Fibroblast of lung (primary cell): ENCODE data around the gene LRMDA. TPM values are rescaled to one million over a fixed set of nuclear protein-coding genes. Genes with fewer than 3 reads are reported as not detected.

ENCODE experiments used
- DNase-seq, 2 donors: peaks; one replicate each; pipeline versions ENCODE4 v3.0.0 to v3.0.0-alpha.2; 2010; ENCODE audit warnings: low read depth in 2 of 2
- H2AFZ ChIP-seq: 2 replicates; pipeline ENCODE4 v1.5.1; 2012; ENCODE audit warnings: low read length, control low read depth, inconsistent platforms
- H3K27ac ChIP-seq: 2 replicates; pipeline ENCODE4 v1.5.1; 2011; ENCODE audit warnings: low read length, control low read depth; ENCODE audit not compliant: insufficient read depth
- H3K27me3 ChIP-seq: 2 replicates; pipeline ENCODE4 v1.5.1; 2011; ENCODE audit warnings: mild to moderate bottlenecking, low read length; ENCODE audit not compliant: control insufficient read depth, insufficient read depth
- H3K36me3 ChIP-seq: 2 replicates; pipeline ENCODE4 v1.5.1; 2011; ENCODE audit warnings: low read length; ENCODE audit not compliant: control insufficient read depth, insufficient read depth
- H3K4me1 ChIP-seq: 2 replicates; pipeline ENCODE4 v1.5.1; 2011; ENCODE audit warnings: low read length; ENCODE audit not compliant: control insufficient read depth, insufficient read depth; ENCODE audit errors: extremely low read depth
- H3K4me2 ChIP-seq: 2 replicates; pipeline ENCODE4 v1.5.1; 2011; ENCODE audit warnings: low read length, control low read depth; ENCODE audit not compliant: insufficient read depth; ENCODE audit errors: extremely low read depth
- H3K4me3 ChIP-seq, 4 experiments: fragments of 200-600 bp in 1 of 4; sonication (generic) in 1 of 4; replicated peaks in 1 of 4; 2 replicates each; pipeline ENCODE4 v1.5.1; 2011 to 2016; ENCODE audit warnings: low read length in 4 of 4, low read depth in 3 of 4, mild to moderate bottlenecking in 3 of 4, control low read depth in 2 of 4, inconsistent platforms in 1 of 4, mixed read lengths in 1 of 4; ENCODE audit not compliant: insufficient read depth in 1 of 4; ENCODE audit errors: control extremely low read depth in 1 of 4
- H3K79me2 ChIP-seq: 2 replicates; pipeline ENCODE4 v1.5.1; 2012; ENCODE audit warnings: mild to moderate bottlenecking, low read length, inconsistent platforms; ENCODE audit not compliant: control insufficient read depth, insufficient read depth
- H3K9ac ChIP-seq: 2 replicates; pipeline ENCODE4 v1.5.1; 2011; ENCODE audit warnings: mild to moderate bottlenecking, low read length, control low read depth; ENCODE audit not compliant: insufficient read depth
- H3K9me3 ChIP-seq: 2 replicates; pipeline ENCODE4 v1.5.1; 2012; ENCODE audit warnings: low read depth, low read length; ENCODE audit not compliant: control insufficient read depth, insufficient read depth
- H4K20me1 ChIP-seq: 2 replicates; pipeline ENCODE4 v1.5.1; 2011; ENCODE audit warnings: low read length; ENCODE audit not compliant: control insufficient read depth, insufficient read depth; ENCODE audit errors: extremely low read depth
- EZH2 ChIP-seq: IDR thresholded peaks from 2 replicates; pipeline ENCODE4 v1.5.1; 2012; ENCODE audit warnings: low read length, control low read depth, mild to moderate bottlenecking; ENCODE audit errors: missing control alignments
- polyA plus RNA-seq, 2 donors: library from polyadenylated mRNA; depleted of rRNA in 1 of 2; stranded (reverse) in 1 of 2; unstranded in 1 of 2; fragments of >200 nt; gene quantifications; 2 replicates each; pipeline ENCODE4 v1.2.1, GENCODE V29; 2011 to 2012; ENCODE audit warnings: missing spikeins in 1 of 2
- total RNA-seq: library from RNA; depleted of rRNA; stranded (reverse); fragments of >200 nt; gene quantifications from 2 replicates; pipeline ENCODE4 v1.2.1, GENCODE V29; 2014
- TF ChIP-seq, protein P1 (sequence below), 2 donors: IDR thresholded peaks in 1 of 2; conservative IDR thresholded peaks in 1 of 2; 1 replicate in 1 of 2; 2 replicates in 1 of 2; pipeline ENCODE4 v1.5.1; 2011 to 2012; ENCODE audit warnings: low read length in 2 of 2, control low read depth in 1 of 2, inconsistent platforms in 1 of 2, low read depth in 1 of 2, mild to moderate bottlenecking in 1 of 2

LRMDA gene
- total and polyA plus RNA-seq, 2 donors (not counting 1 experiment from before 2014, with no cell fraction given), result 1.7 to 2.0 TPM

DNA sequence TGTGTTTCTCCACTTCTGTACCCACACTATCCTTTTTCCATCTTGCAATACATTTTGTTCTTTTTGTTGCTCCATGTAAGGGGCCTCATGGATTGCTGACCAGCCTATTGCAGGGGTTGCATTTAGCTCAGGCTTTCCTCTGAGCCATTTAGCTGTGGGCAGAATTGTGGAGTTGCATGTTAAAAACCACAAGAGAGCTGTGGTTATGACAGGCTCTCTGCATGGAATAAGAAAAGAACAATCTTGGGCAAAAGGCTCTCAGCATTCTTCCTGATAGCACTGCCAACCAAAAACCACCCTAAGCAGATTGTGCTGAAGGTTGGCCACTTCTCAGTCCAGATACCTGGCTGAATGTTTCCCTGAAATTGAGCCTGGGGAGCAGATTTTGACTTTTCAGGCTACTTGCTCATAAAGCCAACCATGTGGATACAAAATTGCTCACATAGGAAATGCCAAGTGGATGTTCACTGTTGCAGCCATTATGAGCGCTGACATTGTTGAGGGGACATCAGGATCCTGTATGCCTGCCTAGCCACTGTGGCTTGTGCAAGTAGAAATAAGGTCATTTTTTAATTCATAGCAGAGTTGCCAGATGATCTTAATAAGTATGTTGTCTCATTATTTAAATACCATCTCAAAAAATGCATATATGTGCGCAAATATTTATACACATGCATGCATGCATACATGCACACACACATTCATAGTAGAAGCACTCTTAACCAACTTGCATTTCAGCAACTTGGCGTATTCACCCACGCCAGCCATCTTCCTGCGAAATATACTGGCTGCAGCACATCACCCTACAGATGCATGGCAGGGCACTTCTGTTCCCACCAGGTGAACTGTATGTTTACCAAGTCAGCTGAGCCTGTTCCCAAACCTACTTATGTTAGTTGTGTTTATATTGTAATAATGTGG, 695.4 kb downstream of the LRMDA start:
- Histone ChIP-seq H3K27ac (no peak overlapping the region), H4K20me1 (no peaks in the 10 kb centered on the region), H3K4me2 (no peak overlapping the region), H2AFZ (no peak overlapping the region), H3K36me3 (no peaks in the 10 kb centered on the region), H3K27me3 (no peaks in the 10 kb centered on the region), H3K4me1 (no peaks in the 10 kb centered on the region), H3K9me3 (no peaks in the 10 kb centered on the region), H3K9ac (no peak overlapping the region), H3K4me3 (no peak overlapping the region), H3K79me2 (no peaks in the 10 kb centered on the region)
- TF ChIP-seq, protein P1, sequence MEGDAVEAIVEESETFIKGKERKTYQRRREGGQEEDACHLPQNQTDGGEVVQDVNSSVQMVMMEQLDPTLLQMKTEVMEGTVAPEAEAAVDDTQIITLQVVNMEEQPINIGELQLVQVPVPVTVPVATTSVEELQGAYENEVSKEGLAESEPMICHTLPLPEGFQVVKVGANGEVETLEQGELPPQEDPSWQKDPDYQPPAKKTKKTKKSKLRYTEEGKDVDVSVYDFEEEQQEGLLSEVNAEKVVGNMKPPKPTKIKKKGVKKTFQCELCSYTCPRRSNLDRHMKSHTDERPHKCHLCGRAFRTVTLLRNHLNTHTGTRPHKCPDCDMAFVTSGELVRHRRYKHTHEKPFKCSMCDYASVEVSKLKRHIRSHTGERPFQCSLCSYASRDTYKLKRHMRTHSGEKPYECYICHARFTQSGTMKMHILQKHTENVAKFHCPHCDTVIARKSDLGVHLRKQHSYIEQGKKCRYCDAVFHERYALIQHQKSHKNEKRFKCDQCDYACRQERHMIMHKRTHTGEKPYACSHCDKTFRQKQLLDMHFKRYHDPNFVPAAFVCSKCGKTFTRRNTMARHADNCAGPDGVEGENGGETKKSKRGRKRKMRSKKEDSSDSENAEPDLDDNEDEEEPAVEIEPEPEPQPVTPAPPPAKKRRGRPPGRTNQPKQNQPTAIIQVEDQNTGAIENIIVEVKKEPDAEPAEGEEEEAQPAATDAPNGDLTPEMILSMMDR (conservative IDR thresholded peaks at IDR 0.05 in 1 of 2, IDR thresholded peaks at IDR 0.05 in 1 of 2; ENCODE audit: low read depth in 1 of 2, low read length in 2 of 2), result no peak
- no peak for TF ChIP-seq EZH2
- DNase-seq, result peak in 1 of 2 donors; percentile 68

DNA sequence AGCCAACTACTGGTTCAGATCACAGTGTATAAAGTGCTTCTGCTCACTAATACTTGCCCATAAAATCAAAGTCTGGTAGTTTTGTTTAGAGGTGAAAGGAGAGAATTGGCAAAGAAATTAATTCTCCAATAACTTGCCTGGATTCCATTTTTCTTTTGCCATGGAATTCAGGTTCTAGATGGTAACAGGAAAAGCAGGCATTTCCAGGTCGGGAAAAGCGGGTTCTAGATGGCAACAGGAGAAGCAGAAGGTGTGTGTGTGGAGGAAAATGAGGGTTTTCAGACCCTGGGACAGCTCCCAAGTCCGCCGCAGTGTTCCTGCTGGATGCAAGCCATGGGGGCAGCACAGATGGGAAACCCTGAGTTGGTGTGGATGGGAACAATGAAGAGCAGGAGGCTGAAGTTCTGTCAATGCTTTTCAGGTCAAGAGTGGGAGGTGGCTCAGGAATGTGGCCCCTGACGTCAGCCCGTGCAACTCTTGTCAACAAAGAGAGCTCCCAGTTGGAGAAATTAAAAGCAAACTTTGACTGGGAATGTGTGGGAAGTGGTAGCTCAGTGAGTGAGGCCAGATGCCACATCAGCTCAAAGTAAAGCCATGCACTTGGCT, 696.7 kb downstream of the LRMDA start:
- H3K4me3 ChIP-seq, result no peak overlapping the region
- no peaks in the 10 kb centered on the region for H3K4me1 ChIP-seq
- no peaks in the 10 kb centered on the region for H4K20me1 ChIP-seq
- H3K4me2 ChIP-seq, result no peak overlapping the region
- no peaks in the 10 kb centered on the region for H3K9me3 ChIP-seq
- H3K27ac ChIP-seq, result no peak overlapping the region
- no peaks in the 10 kb centered on the region for H3K27me3 ChIP-seq
- no peaks in the 10 kb centered on the region for H3K79me2 ChIP-seq
- no peak overlapping the region for H2AFZ ChIP-seq
- H3K36me3 ChIP-seq, result no peaks in the 10 kb centered on the region
- peak; percentile 11 to 57 for DNase-seq
- H3K9ac ChIP-seq, result no peak overlapping the region
- TF ChIP-seq, protein P1 (conservative IDR thresholded peaks at IDR 0.05 in 1 of 2, IDR thresholded peaks at IDR 0.05 in 1 of 2; ENCODE audit: low read depth in 1 of 2, low read length in 2 of 2), result no peak
- no peak for TF ChIP-seq EZH2

DNA sequence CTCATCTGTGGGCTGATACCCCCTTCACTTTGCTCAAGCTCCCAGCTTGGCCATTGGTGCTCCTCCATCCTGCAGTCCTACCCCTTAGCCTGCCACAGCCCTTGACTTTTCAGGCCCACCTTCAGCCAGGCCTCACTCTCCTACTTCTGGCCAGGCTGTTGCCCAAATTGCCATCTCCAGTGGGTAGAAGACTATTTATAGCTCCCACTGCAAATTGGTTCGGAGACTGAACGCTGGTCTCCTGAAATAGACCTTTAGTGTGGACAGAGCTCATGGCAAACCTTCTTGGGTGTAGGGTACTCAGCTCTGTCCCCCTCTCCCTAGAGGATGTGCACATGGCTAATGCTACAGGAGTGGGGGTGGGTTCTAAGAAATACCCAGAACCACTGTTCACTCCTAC, 697.8 kb downstream of the LRMDA start:
- H3K9ac ChIP-seq, result no peak overlapping the region
- H3K27me3 ChIP-seq, result no peaks in the 10 kb centered on the region
- H3K27ac ChIP-seq, result no peak overlapping the region
- no peak for DNase-seq
- H3K4me1 ChIP-seq, result no peaks in the 10 kb centered on the region
- H3K4me3 ChIP-seq, result no peak overlapping the region
- TF ChIP-seq, protein P1 (conservative IDR thresholded peaks at IDR 0.05 in 1 of 2, IDR thresholded peaks at IDR 0.05 in 1 of 2; ENCODE audit: low read depth in 1 of 2, low read length in 2 of 2), result no peak
- no peak for TF ChIP-seq EZH2
- H3K4me2 ChIP-seq, result no peak overlapping the region
- no peak overlapping the region for H2AFZ ChIP-seq
- no peaks in the 10 kb centered on the region for H3K9me3 ChIP-seq
- H4K20me1 ChIP-seq, result no peaks in the 10 kb centered on the region
- no peaks in the 10 kb centered on the region for H3K36me3 ChIP-seq
- no peaks in the 10 kb centered on the region for H3K79me2 ChIP-seq
